Measurements from ENCODE around the gene HS6ST3.

The HS6ST3 gene

GRCh38 chr13:96681766-96682165, 591.9 kb downstream of the HS6ST3 start:
- no peak for TF ChIP-seq CTCF (IDR thresholded peaks at IDR 0.05; ENCODE audit: low read depth, low read length, missing control alignments)
- H3K4me3 ChIP-seq (replicated peaks; ENCODE audit: low read depth, low read length), result no peak overlapping the region
- DNase-seq (ENCODE audit: extremely low read depth, low read depth), result no peak

GRCh38 chr13:96684469-96684868, 594.6 kb downstream of the HS6ST3 start:
- DNase-seq (ENCODE audit: extremely low read depth, low read depth), result no peak

DNA sequence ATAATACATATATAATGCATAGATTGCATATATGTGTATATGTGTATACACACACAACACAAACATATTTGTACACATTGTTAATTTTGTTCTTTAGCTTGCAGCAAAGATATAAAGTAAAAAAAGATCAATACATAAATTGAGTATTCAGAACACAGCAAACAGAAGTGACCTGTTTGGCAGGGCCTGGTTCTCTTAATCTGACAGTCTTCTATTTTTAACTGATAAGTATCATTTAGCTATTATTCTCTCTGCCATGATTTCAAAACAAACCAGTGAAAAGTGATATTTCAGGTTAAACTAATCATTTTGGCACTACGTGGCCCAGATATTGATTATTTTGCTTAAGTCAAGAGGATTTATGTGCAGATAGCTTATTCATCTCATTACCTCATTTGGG, 595.0 kb downstream of the HS6ST3 start:
- DNase-seq (ENCODE audit: extremely low read depth, low read depth), result no peak
- TF ChIP-seq CTCF (IDR thresholded peaks at IDR 0.05; ENCODE audit: low read depth, low read length, missing control alignments), result no peak

More at GRCh38 chr13:96684469-96684868, 594.6 kb downstream of the HS6ST3 start:
- TF ChIP-seq CTCF (IDR thresholded peaks at IDR 0.05; ENCODE audit: low read depth, low read length, missing control alignments), result no peak
- H3K4me3 ChIP-seq (replicated peaks; ENCODE audit: low read depth, low read length), result no peak overlapping the region

GRCh38 chr13:96686286-96686685, 596.4 kb downstream of the HS6ST3 start:
- TF ChIP-seq CTCF (IDR thresholded peaks at IDR 0.05; ENCODE audit: low read depth, low read length, missing control alignments), result no peak
- H3K4me3 ChIP-seq (replicated peaks; ENCODE audit: low read depth, low read length), result no peak overlapping the region
- DNase-seq (ENCODE audit: extremely low read depth, low read depth), result no peak

More for the DNA sequence above, 595.0 kb downstream of the HS6ST3 start:
- no peak overlapping the region for H3K4me3 ChIP-seq (replicated peaks; ENCODE audit: low read depth, low read length)

- no peak for TF ChIP-seq CTCF (IDR thresholded peaks at IDR 0.05; ENCODE audit: low read depth, low read length, missing control alignments)
- DNase-seq (ENCODE audit: extremely low read depth, low read depth), result no peak
Measured at GRCh38 chr13:96687191-96687590, 597.3 kb downstream of the HS6ST3 start.

DNA sequence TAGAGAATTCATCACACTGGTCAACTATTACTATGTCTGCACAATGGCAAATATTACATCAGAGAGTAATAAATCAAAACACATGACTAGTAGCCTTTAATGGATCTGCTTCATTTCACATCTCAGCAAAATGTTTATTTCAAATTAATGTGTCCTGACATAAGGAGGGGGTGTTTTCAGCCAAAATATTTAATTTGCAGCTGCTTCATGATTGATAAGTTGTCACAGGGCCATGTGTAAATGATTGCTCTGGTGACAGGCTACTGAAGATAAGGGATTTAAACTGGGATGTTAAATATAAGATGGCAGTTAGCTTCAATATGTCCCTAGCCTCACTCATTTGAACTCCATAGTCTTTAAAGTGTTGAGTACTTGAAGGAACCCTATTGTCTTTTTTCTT, 601.1 kb downstream of the HS6ST3 start:
- DNase-seq (ENCODE audit: extremely low read depth, low read depth), result no peak
- H3K4me3 ChIP-seq (replicated peaks; ENCODE audit: low read depth, low read length), result no peak overlapping the region
- TF ChIP-seq CTCF (IDR thresholded peaks at IDR 0.05; ENCODE audit: low read depth, low read length, missing control alignments), result no peak

More at GRCh38 chr13:96687191-96687590, 597.3 kb downstream of the HS6ST3 start:
- no peak overlapping the region for H3K4me3 ChIP-seq (replicated peaks; ENCODE audit: low read depth, low read length)

DNA sequence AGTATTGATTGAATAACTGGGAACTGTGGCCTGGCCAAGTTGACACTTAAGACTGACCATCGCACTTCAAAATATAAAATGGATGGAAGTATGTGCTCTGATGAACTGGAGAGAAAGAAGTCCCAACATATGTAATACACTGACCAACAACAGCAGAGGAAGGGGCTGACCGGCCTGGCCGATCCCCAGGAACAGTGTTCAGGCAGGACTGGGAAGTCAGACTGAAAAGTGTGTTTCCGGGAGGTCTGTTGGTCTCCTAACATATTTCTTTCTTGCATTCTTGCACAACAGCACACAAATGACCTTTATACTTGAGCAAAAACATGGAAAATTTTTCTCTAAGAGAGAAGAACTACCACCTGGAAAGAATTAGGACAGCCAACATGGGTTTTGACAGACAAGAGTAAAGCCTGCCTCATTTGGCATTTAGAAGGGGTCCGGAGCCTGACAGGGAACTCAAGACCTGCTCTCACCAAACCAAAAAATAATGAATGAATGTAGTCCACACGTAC, 606.5 kb downstream of the HS6ST3 start:
- no peak overlapping the region for H3K4me3 ChIP-seq (replicated peaks; ENCODE audit: low read depth, low read length)
- TF ChIP-seq CTCF (IDR thresholded peaks at IDR 0.05; ENCODE audit: low read depth, low read length, missing control alignments), result no peak
- no peak for DNase-seq (ENCODE audit: extremely low read depth, low read depth)
